ENCODE results near the gene ZNF418.
"Not testable (repeated sequence)": the region's sequence is repeated elsewhere in the genome, so short reads cannot be mapped to it uniquely, and the experiment has no call there.

Gene ZNF418

DNA sequence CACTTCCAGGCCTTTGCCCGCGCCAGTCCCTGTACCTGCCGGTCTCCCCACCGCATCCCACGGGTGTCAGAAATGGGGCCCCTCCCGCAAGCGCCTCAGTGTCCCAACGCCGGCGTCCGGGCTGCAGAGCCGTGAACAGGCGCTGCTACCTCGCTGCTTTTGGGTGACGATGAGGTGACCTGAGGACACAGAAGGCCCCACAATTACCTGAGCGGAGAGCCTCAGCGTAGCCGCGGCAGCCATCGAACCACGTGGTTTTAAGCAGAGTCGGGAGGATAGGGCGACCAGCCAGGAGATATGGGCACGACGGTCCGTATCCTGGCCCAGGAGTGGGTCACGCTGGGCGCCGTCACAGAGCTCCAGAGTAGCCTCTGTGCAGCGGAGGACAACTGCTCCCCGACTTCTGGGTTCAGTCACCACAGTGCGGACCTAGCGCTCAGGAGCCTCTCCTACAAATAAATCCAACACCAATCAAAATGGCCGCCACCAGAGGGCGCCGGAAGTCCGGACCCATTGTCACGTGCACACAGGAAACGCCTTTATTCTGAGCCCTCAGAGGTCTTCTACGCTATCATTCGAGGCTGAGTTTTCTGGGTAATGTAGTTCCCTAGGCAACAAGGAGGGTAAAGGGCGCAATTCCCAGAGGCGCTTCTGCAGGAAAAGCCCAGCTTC lies 46.5 kb downstream of the ZNF418 start, which contains the start of gene ZNF814:
ZNF814 (minus strand) TSS at position 478 of the 672 bp plus-strand sequence; CDS start at position 243, 235 bp downstream.
- DNase-seq: peak; percentile 21 to 79 (median 65)

GRCh38 chr19:57888107-57888559 lies 47.1 kb downstream of the ZNF418 start:
- no peak for DNase-seq

DNA sequence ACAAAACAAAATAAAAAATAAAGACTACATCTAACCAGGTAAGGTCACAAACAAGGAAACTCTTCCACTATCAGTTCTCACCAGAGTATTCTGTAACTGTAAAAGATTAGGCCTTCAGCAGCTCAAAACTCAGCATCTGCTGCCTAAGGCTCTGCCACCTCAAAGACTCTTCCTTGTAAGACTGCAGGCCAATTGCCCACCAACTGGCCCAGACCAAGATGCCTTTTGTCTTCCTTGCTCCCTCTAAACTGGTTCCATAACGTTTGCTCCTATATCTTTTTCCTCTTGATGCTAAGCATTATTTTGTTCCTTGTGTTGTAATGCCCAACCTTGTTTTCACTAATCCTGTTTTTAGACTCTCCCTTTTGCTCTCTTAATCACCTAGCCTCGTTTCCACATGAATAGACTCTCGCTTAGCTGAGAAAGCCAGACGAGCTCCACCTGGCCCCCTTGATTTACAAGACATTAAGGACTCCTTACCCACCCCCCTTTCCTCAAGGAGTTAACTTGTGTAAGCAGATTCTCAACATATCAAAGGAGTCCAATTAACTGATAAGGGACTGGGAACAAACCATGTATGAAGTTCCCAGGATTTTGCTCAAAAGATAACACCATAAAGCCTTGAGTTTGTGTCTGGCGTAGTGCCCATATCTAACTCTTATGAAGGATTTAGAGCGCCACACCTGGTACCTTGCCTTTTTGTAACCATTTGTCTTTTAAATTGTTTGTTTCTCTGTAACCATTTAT lies 47.8 kb downstream of the ZNF418 start:
- DNase-seq: no peak

DNA sequence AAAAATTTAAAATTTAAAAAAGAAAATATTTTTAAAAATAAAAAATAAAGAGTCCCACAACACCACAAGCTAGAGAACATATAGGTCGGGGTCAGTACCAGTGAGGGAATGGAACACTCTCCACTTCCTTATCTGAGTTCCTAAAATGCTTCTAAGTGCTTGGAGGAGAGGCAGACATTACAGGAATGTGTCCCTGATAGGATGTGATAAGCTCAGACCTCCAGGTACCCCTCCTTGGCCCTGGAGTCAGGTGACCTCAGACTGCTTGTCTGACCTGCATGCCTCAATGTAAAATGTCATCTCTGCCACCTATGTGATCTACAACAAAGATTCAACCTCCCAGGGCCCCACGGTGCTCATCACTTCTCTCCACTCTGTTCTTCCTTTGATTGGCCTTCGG lies 49.2 kb downstream of the ZNF418 start:
- DNase-seq: no peak

GRCh38 chr19:57873883-57874799 lies 61.1 kb downstream of the ZNF418 start:
- DNase-seq: not testable (repeated sequence)

- DNase-seq: no peak
These were observed 62.8 kb downstream of the ZNF418 start for GRCh38 chr19:57872450-57872849.

Measured in T-helper 2 cell (primary cell).